ENCODE measurements around the gene COX4I1.

The COX4I1 gene

GRCh38 chr16:85849388-85849787 lies 49.9 kb downstream of the COX4I1 start:
- no peak for DNase-seq (ENCODE audit: low read depth, low spot score)
- H3K4me3 ChIP-seq (ENCODE audit: low read length), result no peak overlapping the region

GRCh38 chr16:85850344-85850880 lies 50.9 kb downstream of the COX4I1 start:
- DNase-seq (ENCODE audit: low read depth, low spot score), result no peak

GRCh38 chr16:85851034-85851785 lies 51.7 kb downstream of the COX4I1 start:
- DNase-seq (ENCODE audit: low read depth, low spot score), result no peak
- no peak overlapping the region for H3K4me3 ChIP-seq (ENCODE audit: low read length)

More at GRCh38 chr16:85850344-85850880, 50.9 kb downstream of the COX4I1 start:
- H3K4me3 ChIP-seq (ENCODE audit: low read length), result no peak overlapping the region

GRCh38 chr16:85853547-85854545 lies 54.4 kb downstream of the COX4I1 start:
- DNase-seq (ENCODE audit: low read depth, low spot score), result no peak
- H3K4me3 ChIP-seq (ENCODE audit: low read length), result no peak overlapping the region

- no peak overlapping the region for H3K4me3 ChIP-seq (ENCODE audit: low read length)
- DNase-seq (ENCODE audit: low read depth, low spot score), result no peak
Measured at GRCh38 chr16:85854935-85855334, 55.4 kb downstream of the COX4I1 start.

- no peak overlapping the region for H3K4me3 ChIP-seq (ENCODE audit: low read length)
- no peak for DNase-seq (ENCODE audit: low read depth, low spot score)
Measured at GRCh38 chr16:85856079-85856478, 56.6 kb downstream of the COX4I1 start.

- DNase-seq (ENCODE audit: low read depth, low spot score), result no peak
- no peak overlapping the region for H3K4me3 ChIP-seq (ENCODE audit: low read length)
Measured at GRCh38 chr16:85856585-85856984, 57.1 kb downstream of the COX4I1 start.
